Measurements from ENCODE around the gene ZNF540.

DNA sequence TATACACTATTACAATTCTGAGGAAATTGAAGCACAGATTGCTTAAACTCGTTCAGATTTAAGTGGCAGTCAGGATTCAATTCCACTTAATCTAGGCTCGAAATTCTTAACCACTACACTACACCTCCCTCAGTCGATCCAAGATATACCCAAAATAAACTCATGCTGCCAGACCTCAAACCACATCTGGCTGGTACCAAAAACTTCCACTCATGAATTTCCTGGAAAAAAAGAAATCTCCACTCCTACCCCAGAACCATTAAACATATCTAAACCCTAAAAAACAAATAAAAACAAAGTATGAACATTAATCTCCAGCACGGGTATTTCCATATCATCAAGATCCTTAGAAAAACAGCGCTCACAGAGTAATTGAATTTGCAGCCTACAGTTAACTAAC lies 59.4 kb downstream of the ZNF540 start:
- TF ChIP-seq, protein P1, sequence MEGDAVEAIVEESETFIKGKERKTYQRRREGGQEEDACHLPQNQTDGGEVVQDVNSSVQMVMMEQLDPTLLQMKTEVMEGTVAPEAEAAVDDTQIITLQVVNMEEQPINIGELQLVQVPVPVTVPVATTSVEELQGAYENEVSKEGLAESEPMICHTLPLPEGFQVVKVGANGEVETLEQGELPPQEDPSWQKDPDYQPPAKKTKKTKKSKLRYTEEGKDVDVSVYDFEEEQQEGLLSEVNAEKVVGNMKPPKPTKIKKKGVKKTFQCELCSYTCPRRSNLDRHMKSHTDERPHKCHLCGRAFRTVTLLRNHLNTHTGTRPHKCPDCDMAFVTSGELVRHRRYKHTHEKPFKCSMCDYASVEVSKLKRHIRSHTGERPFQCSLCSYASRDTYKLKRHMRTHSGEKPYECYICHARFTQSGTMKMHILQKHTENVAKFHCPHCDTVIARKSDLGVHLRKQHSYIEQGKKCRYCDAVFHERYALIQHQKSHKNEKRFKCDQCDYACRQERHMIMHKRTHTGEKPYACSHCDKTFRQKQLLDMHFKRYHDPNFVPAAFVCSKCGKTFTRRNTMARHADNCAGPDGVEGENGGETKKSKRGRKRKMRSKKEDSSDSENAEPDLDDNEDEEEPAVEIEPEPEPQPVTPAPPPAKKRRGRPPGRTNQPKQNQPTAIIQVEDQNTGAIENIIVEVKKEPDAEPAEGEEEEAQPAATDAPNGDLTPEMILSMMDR (IDR thresholded peaks at IDR 0.05; ENCODE audit: low read depth, low read length, poor library complexity, severe bottlenecking), result no peak
- TF ChIP-seq EZH2phosphoT487 (IDR thresholded peaks at IDR 0.05; ENCODE audit: borderline replicate concordance, low read length), result no peak

Data from DOHH2 (cell line).